IMR-90 (cell line): Measurements from ENCODE around the gene SPRED2.

Experiments
- CEBPB ChIP-seq: IDR thresholded peaks from 2 replicates; pipeline ENCODE4 v1.6.1; 2012; ENCODE audit warnings: low read depth, low read length, improper control_type of control experiment
- CTCF ChIP-seq: conservative IDR thresholded peaks from 2 replicates; pipeline ENCODE4 v1.5.1; 2012; ENCODE audit warnings: mild to moderate bottlenecking, low read depth, low read length, improper control_type of control experiment
- POLR2A ChIP-seq: IDR thresholded peaks from 2 replicates; pipeline ENCODE4 v1.6.1; 2012; ENCODE audit warnings: mild to moderate bottlenecking, low read depth, low read length
- RFX5 ChIP-seq: IDR thresholded peaks from 2 replicates; pipeline ENCODE4 v1.8.0; 2012; ENCODE audit warnings: low read depth, mild to moderate bottlenecking, low read length, moderate library complexity
- TF ChIP-seq, protein P1 (sequence below): fragments of 150-350 bp; IDR thresholded peaks from 2 replicates; pipeline ENCODE4 v1.6.1; 2016; ENCODE audit warnings: low read depth, mild to moderate bottlenecking, low read length, moderate library complexity, borderline replicate concordance

DNA sequence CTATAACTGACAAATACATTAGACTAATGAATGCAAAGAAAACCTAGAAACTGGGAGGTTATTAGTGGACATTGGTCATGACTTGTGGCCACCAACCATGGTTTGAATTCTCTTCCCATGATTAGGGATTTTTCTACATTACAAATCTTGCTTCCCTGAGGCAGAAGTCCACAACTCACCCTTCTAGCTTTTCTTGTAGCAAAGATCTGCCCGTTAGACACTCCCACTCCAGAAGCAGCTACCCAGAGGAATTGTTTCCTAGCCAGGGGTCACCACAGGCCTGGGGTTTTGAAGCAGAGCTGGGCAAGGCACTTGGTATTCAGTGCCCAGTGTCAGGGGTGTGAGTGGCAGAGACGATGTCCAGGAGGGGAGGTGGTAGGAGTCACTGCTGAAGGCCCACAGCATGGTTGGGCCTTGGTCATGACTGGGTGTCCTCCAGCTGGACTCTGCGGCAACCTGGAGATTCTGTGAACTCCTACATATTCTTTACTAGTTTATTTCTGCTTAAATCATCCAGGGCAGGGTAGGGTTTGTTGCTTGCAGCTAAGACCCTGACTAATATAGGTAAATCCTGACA lies 149.8 kb downstream of the SPRED2 start:
- TF ChIP-seq CTCF (no peak), CEBPB (no peak), POLR2A (no peak), RFX5 (no peak)
- TF ChIP-seq, protein P1, sequence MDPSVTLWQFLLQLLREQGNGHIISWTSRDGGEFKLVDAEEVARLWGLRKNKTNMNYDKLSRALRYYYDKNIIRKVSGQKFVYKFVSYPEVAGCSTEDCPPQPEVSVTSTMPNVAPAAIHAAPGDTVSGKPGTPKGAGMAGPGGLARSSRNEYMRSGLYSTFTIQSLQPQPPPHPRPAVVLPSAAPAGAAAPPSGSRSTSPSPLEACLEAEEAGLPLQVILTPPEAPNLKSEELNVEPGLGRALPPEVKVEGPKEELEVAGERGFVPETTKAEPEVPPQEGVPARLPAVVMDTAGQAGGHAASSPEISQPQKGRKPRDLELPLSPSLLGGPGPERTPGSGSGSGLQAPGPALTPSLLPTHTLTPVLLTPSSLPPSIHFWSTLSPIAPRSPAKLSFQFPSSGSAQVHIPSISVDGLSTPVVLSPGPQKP = no peak
